Endothelial cell of umbilical vein (primary cell): ENCODE results near the gene PHC3. TPM values are rescaled to one million over a fixed set of nuclear protein-coding genes. Genes with fewer than 3 reads are reported as not detected.

Experiments
- BruUV-seq: library from RNA; stranded (reverse); fragments of 400-500 nt; replicated peaks from 2 replicates; lab custom pipeline; 2021; lab: Mats Ljungman, UMichigan
- CTCF ChIA-PET: fragments of 300-600, 350-600 bp; sonication (Branson Sonifier 250); formaldehyde crosslinking; loops from one replicate; lab custom pipeline; 2021; ENCODE audit warnings: antibody characterized with exemption, inconsistent platforms; lab: Charles Lee
- POLR2A ChIA-PET: fragments of 300-600, 350-600 bp; sonication (Branson Sonifier 250); formaldehyde crosslinking; loops from one replicate; lab custom pipeline; 2021; ENCODE audit warnings: antibody characterized with exemption, inconsistent platforms; lab: Charles Lee
- DNase-seq: peaks from one replicate; pipeline ENCODE4 v3.0.0-alpha.2; 2011; ENCODE audit warnings: low read depth, low spot score
- FAIRE-seq: peaks from 2 replicates; lab custom pipeline; 2011; peaks lifted over from hg19 to GRCh38; lab: Jason Lieb, UNC
- H2AFZ ChIP-seq: 2 replicates; pipeline ENCODE4 v1.6.0; 2012; ENCODE audit warnings: low read depth, low read length, control low read depth, inconsistent platforms
- H3K27ac ChIP-seq: 2 replicates; pipeline ENCODE4 v1.5.1; 2011; ENCODE audit warnings: low read depth, mild to moderate bottlenecking, control low read depth, low read length, moderate library complexity; ENCODE audit not compliant: insufficient read depth
- H3K27me3 ChIP-seq, 2 experiments: 2 replicates each; pipeline versions ENCODE4 v1.6.0 to v1.6.1; 2011; ENCODE audit warnings: low read length in 2 of 2, mixed read lengths in 1 of 2; ENCODE audit not compliant: control insufficient read depth in 2 of 2, insufficient read depth in 2 of 2
- H3K36me3 ChIP-seq, 2 experiments: 2 replicates in 1 of 2; 3 replicates in 1 of 2; pipeline ENCODE4 v1.5.1; 2011; ENCODE audit warnings: low read length in 2 of 2, mild to moderate bottlenecking in 1 of 2, moderate library complexity in 1 of 2; ENCODE audit not compliant: control insufficient read depth in 2 of 2, insufficient read depth in 2 of 2; ENCODE audit errors: extremely low read depth in 1 of 2
- H3K4me1 ChIP-seq: 3 replicates; pipeline ENCODE4 v1.5.1; 2011; ENCODE audit warnings: mild to moderate bottlenecking, low read length; ENCODE audit not compliant: control insufficient read depth, insufficient read depth; ENCODE audit errors: extremely low read depth
- H3K4me2 ChIP-seq: 2 replicates; pipeline ENCODE4 v1.6.1; 2011; ENCODE audit warnings: low read length, control low read depth, mixed read lengths; ENCODE audit not compliant: insufficient read depth
- H3K4me3 ChIP-seq, 3 experiments: fragments of 200-600 bp in 1 of 3; sonication (generic), shearing (Covaris generic) in 1 of 3; replicated peaks in 1 of 3; 2 replicates each; pipeline ENCODE4 v1.5.1; 2011 to 2016; ENCODE audit warnings: control low read depth in 3 of 3, low read length in 3 of 3, mild to moderate bottlenecking in 2 of 3, inconsistent platforms in 1 of 3, low read depth in 1 of 3, moderate library complexity in 1 of 3; ENCODE audit not compliant: insufficient read depth in 1 of 3
- H3K79me2 ChIP-seq: 2 replicates; pipeline ENCODE4 v1.6.0; 2012; ENCODE audit warnings: low read length, inconsistent platforms; ENCODE audit not compliant: control insufficient read depth, insufficient read depth
- H3K9ac ChIP-seq: replicated peaks from 2 replicates; pipeline ENCODE3; 2011; ENCODE audit warnings: low read length, control low read depth; ENCODE audit not compliant: insufficient read depth; ENCODE audit errors: extremely low read depth
- H3K9me1 ChIP-seq: replicated peaks from 3 replicates; pipeline ENCODE4 v1.6.0; 2011; ENCODE audit warnings: mild to moderate bottlenecking, low read length; ENCODE audit not compliant: control insufficient read depth, insufficient read depth; ENCODE audit errors: extremely low read depth
- H3K9me3 ChIP-seq: replicated peaks from 2 replicates; pipeline ENCODE4 v1.5.1; 2012; ENCODE audit warnings: low read length, inconsistent platforms; ENCODE audit not compliant: control insufficient read depth, insufficient read depth
- H4K20me1 ChIP-seq: replicated peaks from 2 replicates; pipeline ENCODE3; 2011; ENCODE audit warnings: mild to moderate bottlenecking, low read length; ENCODE audit not compliant: control insufficient read depth, insufficient read depth; ENCODE audit errors: extremely low read depth
- CTCF ChIP-seq, 2 donors: IDR thresholded peaks; 1 replicate in 1 of 2; 2 replicates in 1 of 2; pipeline ENCODE4 v1.5.1; 2011; ENCODE audit warnings: low read length in 2 of 2, mild to moderate bottlenecking in 2 of 2, moderate library complexity in 2 of 2, control low read depth in 1 of 2, inconsistent platforms in 1 of 2, low read depth in 1 of 2; ENCODE audit not compliant: insufficient read depth in 1 of 2; ENCODE audit errors: extremely low read depth in 1 of 2
- EZH2 ChIP-seq: IDR thresholded peaks from 2 replicates; pipeline ENCODE4 v1.6.1; 2012; ENCODE audit warnings: borderline replicate concordance, low read depth, mild to moderate bottlenecking, moderate library complexity, low read length, inconsistent platforms; ENCODE audit not compliant: severe bottlenecking
- FOS ChIP-seq: IDR thresholded peaks from 2 replicates; pipeline ENCODE4 v1.6.1; 2011; ENCODE audit warnings: mild to moderate bottlenecking, low read length, moderate library complexity, borderline replicate concordance; ENCODE audit not compliant: insufficient read depth
- GATA2 ChIP-seq: IDR thresholded peaks from 2 replicates; pipeline ENCODE4 v1.7.0; 2011; ENCODE audit warnings: low read depth, mild to moderate bottlenecking, moderate library complexity, mixed read lengths, low read length; ENCODE audit not compliant: insufficient read length, insufficient read depth
- JUN ChIP-seq: IDR thresholded peaks from 2 replicates; pipeline ENCODE4 v1.6.1; 2011; ENCODE audit warnings: borderline replicate concordance, low read depth; ENCODE audit not compliant: insufficient read length, insufficient read depth
- MAX ChIP-seq: IDR thresholded peaks from 2 replicates; pipeline ENCODE4 v1.6.1; 2011; ENCODE audit not compliant: insufficient read depth, insufficient read length
- MYC ChIP-seq: IDR thresholded peaks from one replicate; pipeline ENCODE4 v1.6.1; 2011; ENCODE audit warnings: mild to moderate bottlenecking, low read depth, low read length
- POLR2A ChIP-seq: IDR thresholded peaks from 2 replicates; pipeline ENCODE4 v1.6.1; 2012; ENCODE audit warnings: low read depth, mild to moderate bottlenecking, control low read depth, low read length
- POLR2AphosphoS5 ChIP-seq: IDR thresholded peaks from 2 replicates; pipeline ENCODE4 v1.6.1; 2012; ENCODE audit warnings: low read depth, mild to moderate bottlenecking, control low read depth, low read length, moderate library complexity; ENCODE audit not compliant: insufficient read depth
- dilution Hi-C: fragments of 300-500 bp; cut with MboI; formaldehyde crosslinking; loops from one replicate; pipeline ENCODE4 v1.15.0; 2019; ENCODE audit warnings: low sequenced_read_pairs; ENCODE audit not compliant: extremely low pct_ligation_motif_present
- intact Hi-C: fragments of 100-400 bp; cut with micrococcal nuclease; formaldehyde crosslinking; loops from one replicate; pipeline ENCODE4 v1.10.0; 2022
- polyA plus RNA-seq, 4 experiments: library from polyadenylated mRNA; depleted of rRNA in 3 of 4; stranded (reverse) in 3 of 4; unstranded in 1 of 4; fragments of >200 nt; gene quantifications; 2 replicates each; pipeline versions ENCODE4 v1.2.1 to v1.2.3, GENCODE V29; 2011 to 2012; ENCODE audit warnings: missing spikeins in 1 of 4
- total RNA-seq: library from RNA; stranded (reverse); gene quantifications from 2 replicates; pipeline ENCODE4 v1.2.3, GENCODE V29; 2021

PHC3 gene
- total and polyA plus RNA-seq, 2 donors (not counting 3 experiments of a cell fraction or from before 2014, with no cell fraction given) = 35.7 to 45.8 TPM

- CTCF ChIA-PET = no interaction called here
- TF ChIP-seq CTCF (IDR thresholded peaks at IDR 0.05; ENCODE audit: extremely low read depth in 1 of 2, insufficient read depth in 1 of 2, low read depth in 1 of 2, low read length in 2 of 2) = no peak
- no peak for TF ChIP-seq MAX
- TF ChIP-seq GATA2 = peak; percentile 56
- Histone ChIP-seq H3K27me3 (no peaks in the 10 kb centered on the region), H3K9me1 (no peaks in the 10 kb centered on the region), H4K20me1 (no peaks in the 10 kb centered on the region), H2AFZ (no peak overlapping the region), H3K4me1 (peaks cover 10% of the 10 kb centered on the region), H3K9me3 (no peaks in the 10 kb centered on the region), H3K9ac (no peak overlapping the region), H3K4me2 (peak overlapping the region; percentile 4), H3K79me2 (peaks cover 3% of the 10 kb centered on the region), H3K36me3 (peaks cover 0 to 15% of the 10 kb centered on the region in 2 experiments), H3K4me3 (no peak overlapping the region), H3K27ac (no peak overlapping the region)
- POLR2A ChIA-PET = no interaction called here
- no TSS peak for BruUV-seq
- intact Hi-C loops (no loop called here), dilution Hi-C loops (no loop called here)
- DNase-seq = no peak
- no peak for FAIRE-seq
These were observed 71.8 kb downstream of the PHC3 start for GRCh38 chr3:170109579-170110293.

- no TSS peak for BruUV-seq
These were observed 72.6 kb downstream of the PHC3 start for GRCh38 chr3:170108955-170109354.

More at GRCh38 chr3:170108955-170109354, 72.6 kb downstream of the PHC3 start:
- H3K4me3 ChIP-seq = no peak overlapping the region
- dilution Hi-C loops (no loop called here), intact Hi-C loops (no loop called here)
- no peak overlapping the region for H3K27ac ChIP-seq
- no peaks in the 10 kb centered on the region for H3K9me3 ChIP-seq
- FAIRE-seq = no peak
- no peak for TF ChIP-seq POLR2A
- TF ChIP-seq FOS = no peak
- no peak for TF ChIP-seq MAX
- no peak for TF ChIP-seq MYC
- no peak for TF ChIP-seq GATA2
- TF ChIP-seq JUN = no peak
- TF ChIP-seq CTCF (IDR thresholded peaks at IDR 0.05; ENCODE audit: extremely low read depth in 1 of 2, insufficient read depth in 1 of 2, low read depth in 1 of 2, low read length in 2 of 2) = no peak
- no peak for TF ChIP-seq POLR2AphosphoS5
- no peak for TF ChIP-seq EZH2
- ChIA-PET POLR2A (no interaction called here), CTCF (no interaction called here)
- no peak overlapping the region for H3K9ac ChIP-seq
- no peaks in the 10 kb centered on the region for H3K9me1 ChIP-seq
- DNase-seq = no peak
- no peaks in the 10 kb centered on the region for H4K20me1 ChIP-seq
- no peak overlapping the region for H2AFZ ChIP-seq
- peaks cover 10% of the 10 kb centered on the region for H3K4me1 ChIP-seq
- peaks cover 3% of the 10 kb centered on the region for H3K79me2 ChIP-seq
- no peaks in the 10 kb centered on the region for H3K27me3 ChIP-seq
- peaks cover 0 to 12% of the 10 kb centered on the region in 2 experiments for H3K36me3 ChIP-seq
- no peak overlapping the region for H3K4me2 ChIP-seq
